VCaP (cell line): ENCODE results near the gene TH.
"Not testable (repeated sequence)": the region's sequence is repeated elsewhere in the genome, so short reads cannot be mapped to it uniquely, and the experiment has no call there.

Source experiments
- H3K27ac ChIP-seq: fragments of 450-650 bp; 2 replicates; pipeline ENCODE4 v1.5.1; 2017
- CTCF ChIP-seq: fragments of 450-650 bp; conservative IDR thresholded peaks from 2 replicates; pipeline ENCODE4 v1.5.1; 2017; ENCODE audit warnings: mild to moderate bottlenecking, moderate library complexity

The TH gene

GRCh38 chr11:2198621-2199365, 27.2 kb upstream of the TH start:
- H3K27ac ChIP-seq = peak overlapping the region; percentile 7; the same call in 1 of the 2 replicates
- TF ChIP-seq CTCF = no peak

GRCh38 chr11:2197771-2198520, 26.3 kb upstream of the TH start:
- no peak for TF ChIP-seq CTCF
- H3K27ac ChIP-seq = peak overlapping the region; percentile 7; the same call in 1 of the 2 replicates

- H3K27ac ChIP-seq = no peak overlapping the region
- peak; percentile 97 for TF ChIP-seq CTCF
Measured at GRCh38 chr11:2196970-2197770, 25.6 kb upstream of the TH start.

- no peak overlapping the region for H3K27ac ChIP-seq
- TF ChIP-seq CTCF = no peak
Measured at GRCh38 chr11:2195756-2196088, 24.1 kb upstream of the TH start.

GRCh38 chr11:2194877-2195755, 23.5 kb upstream of the TH start:
- TF ChIP-seq CTCF = peak; percentile 91
- H3K27ac ChIP-seq = no peak overlapping the region

GRCh38 chr11:2193888-2194595, 22.4 kb upstream of the TH start:
- not testable (repeated sequence) for H3K27ac ChIP-seq
